ENCODE measurements around the gene EHMT1. TPM values are rescaled to one million over a fixed set of nuclear protein-coding genes. Genes with fewer than 3 reads are reported as not detected.

EHMT1 gene
- total and polyA plus RNA-seq, 2 of the 8 experiments (the other 6 are each of a cell fraction or from before 2014, with no cell fraction given), result 95.7 to 163 TPM

DNA sequence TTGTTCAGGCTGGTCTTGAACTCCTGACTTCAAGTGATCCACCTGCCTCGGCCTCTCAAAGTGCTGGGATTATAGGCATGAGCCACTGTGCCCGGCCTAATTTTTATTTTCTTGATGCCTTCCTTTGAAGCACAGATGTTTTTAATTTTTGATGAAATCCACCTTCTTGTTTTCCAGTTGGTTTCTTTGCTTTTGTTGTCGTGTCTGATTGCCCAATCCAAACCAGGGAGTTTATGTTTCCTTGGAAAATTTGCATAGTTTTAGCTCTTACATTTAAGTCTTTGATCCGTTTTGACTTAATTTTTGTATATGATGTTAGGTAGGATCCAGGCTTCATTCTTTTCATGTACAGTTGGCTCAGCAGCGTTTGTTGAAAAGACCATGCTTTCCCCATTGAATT lies 15.2 kb downstream of the EHMT1 start (continued):
- TF ChIP-seq, protein P1, sequence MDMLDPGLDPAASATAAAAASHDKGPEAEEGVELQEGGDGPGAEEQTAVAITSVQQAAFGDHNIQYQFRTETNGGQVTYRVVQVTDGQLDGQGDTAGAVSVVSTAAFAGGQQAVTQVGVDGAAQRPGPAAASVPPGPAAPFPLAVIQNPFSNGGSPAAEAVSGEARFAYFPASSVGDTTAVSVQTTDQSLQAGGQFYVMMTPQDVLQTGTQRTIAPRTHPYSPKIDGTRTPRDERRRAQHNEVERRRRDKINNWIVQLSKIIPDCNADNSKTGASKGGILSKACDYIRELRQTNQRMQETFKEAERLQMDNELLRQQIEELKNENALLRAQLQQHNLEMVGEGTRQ (IDR thresholded peaks at IDR 0.05; ENCODE audit: low read length), result no peak
- TF ChIP-seq BRCA1 (IDR thresholded peaks at IDR 0.05; ENCODE audit: low read depth, low read length) (no peak), EZH2 (IDR thresholded peaks at IDR 0.05; ENCODE audit: low read depth, low read length, severe bottlenecking) (no peak), TCF12 (IDR thresholded peaks at IDR 0.05; ENCODE audit: low read depth, low read length) (no peak), BCL11A (IDR thresholded peaks at IDR 0.05; ENCODE audit: low read depth in 2 of 2, low read length in 2 of 2) (no peak), SRF (IDR thresholded peaks at IDR 0.05; ENCODE audit: low read depth, low read length) (no peak), CBX8 (IDR thresholded peaks at IDR 0.05; ENCODE audit: borderline replicate concordance, low read depth, low read length) (no peak), TAF7 (optimal IDR thresholded peaks at IDR 0.05; ENCODE audit: borderline replicate concordance, low read depth, low read length) (no peak), JUN (IDR thresholded peaks at IDR 0.05; ENCODE audit: low read depth, low read length) (no peak)

Data from H1 (cell line).